GM23338 (cell line): ENCODE data around the gene EMILIN3. TPM values are rescaled to one million over a fixed set of nuclear protein-coding genes. Genes with fewer than 3 reads are reported as not detected.
A peak's percentile ranks its signal among the peaks of the same experiment; 100 is the strongest.

ENCODE experiments used
- ATAC-seq: fragments of 200-7000 bp; cut with Tn5 transposase; 3 replicates; pipeline ENCODE4 v1.9.1; 2020
- DNase-seq: peaks from one replicate; pipeline ENCODE4 v3.0.0-alpha.2; 2015; ENCODE audit warnings: low spot score
- H2AFZ ChIP-seq: fragments of 200-600 bp; sonication (generic); 2 replicates; pipeline ENCODE4 v1.8.0; 2016; ENCODE audit warnings: antibody characterized with exemption, mild to moderate bottlenecking, moderate library complexity
- H3F3A ChIP-seq: fragments of 200-600 bp; sonication (generic); replicated peaks from 2 replicates; pipeline ENCODE4 v1.8.0; 2017; ENCODE audit warnings: antibody characterized with exemption, mixed run types, low read depth
- H3K27ac ChIP-seq: fragments of 200-600 bp; sonication (generic); 2 replicates; pipeline ENCODE4 v1.6.1; 2016; ENCODE audit warnings: low read depth
- H3K27me3 ChIP-seq: fragments of 200-600 bp; sonication (generic); 2 replicates; pipeline ENCODE4 v1.8.0; 2016; ENCODE audit warnings: mild to moderate bottlenecking, mixed run types, moderate library complexity; ENCODE audit not compliant: insufficient read depth
- H3K36me3 ChIP-seq: fragments of 200-600 bp; sonication (generic); 2 replicates; pipeline ENCODE4 v1.8.0; 2016; ENCODE audit warnings: mild to moderate bottlenecking; ENCODE audit not compliant: insufficient read depth
- H3K4me1 ChIP-seq: fragments of 200-600 bp; sonication (generic); 2 replicates; pipeline ENCODE4 v1.8.0; 2016; ENCODE audit warnings: mild to moderate bottlenecking, moderate library complexity; ENCODE audit not compliant: insufficient read depth
- H3K4me2 ChIP-seq: fragments of 200-600 bp; sonication (generic); 2 replicates; pipeline ENCODE4 v1.7.1; 2017; ENCODE audit warnings: mixed run types
- H3K4me3 ChIP-seq: fragments of 200-600 bp; sonication (generic); 2 replicates; pipeline ENCODE4 v1.6.1; 2016; ENCODE audit warnings: mixed run types
- H3K79me2 ChIP-seq: fragments of 200-600 bp; sonication (generic); replicated peaks from 2 replicates; pipeline ENCODE4 v1.8.0; 2017; ENCODE audit warnings: mild to moderate bottlenecking; ENCODE audit not compliant: insufficient read depth
- H3K9me2 ChIP-seq: fragments of 200-600 bp; sonication (generic); 2 replicates; pipeline ENCODE4 v1.8.0; 2017; ENCODE audit not compliant: insufficient read depth
- H4K20me1 ChIP-seq: fragments of 200-600 bp; sonication (generic); replicated peaks from 2 replicates; pipeline ENCODE4 v1.8.0; 2017; ENCODE audit warnings: mild to moderate bottlenecking; ENCODE audit not compliant: insufficient read depth
- H3K27ac Mint-ChIP-seq: 2 replicates; pipeline ENCODE4 v1.8.0; 2020; ENCODE audit warnings: inconsistent platforms, mild to moderate bottlenecking, moderate library complexity, mixed read lengths
- H3K27me3 Mint-ChIP-seq: 3 replicates; pipeline ENCODE4 v1.8.0; 2022; ENCODE audit warnings: low read depth, mild to moderate bottlenecking, moderate library complexity, mixed read lengths, inconsistent platforms; ENCODE audit not compliant: insufficient read depth, poor library complexity
- H3K36me3 Mint-ChIP-seq: 3 replicates; pipeline ENCODE4 v1.8.0; 2021; ENCODE audit warnings: low read depth, mild to moderate bottlenecking, inconsistent platforms, moderate library complexity, mixed read lengths
- H3K4me1 Mint-ChIP-seq: 3 replicates; pipeline ENCODE4 v1.8.0; 2020; ENCODE audit warnings: mild to moderate bottlenecking, inconsistent platforms, mixed read lengths
- H3K4me3 Mint-ChIP-seq: 3 replicates; pipeline ENCODE4 v1.8.0; 2021; ENCODE audit warnings: moderate library complexity, mild to moderate bottlenecking, inconsistent platforms, mixed read lengths
- H3K9me3 Mint-ChIP-seq: 3 replicates; pipeline ENCODE4 v1.8.0; 2020; ENCODE audit warnings: moderate library complexity, mild to moderate bottlenecking, inconsistent platforms, mixed read lengths
- CREB1 ChIP-seq: fragments of 250-450 bp; sonication (Bioruptor Pico); IDR thresholded peaks from 2 replicates; pipeline ENCODE4 v1.5.0; 2020; ENCODE audit warnings: low read depth, mild to moderate bottlenecking, moderate library complexity
- EZH2 ChIP-seq: fragments of 200-600 bp; sonication (generic); IDR thresholded peaks from one replicate; pipeline ENCODE4 v1.8.0; 2017; ENCODE audit warnings: antibody characterized with exemption, mild to moderate bottlenecking, low read depth; ENCODE audit not compliant: unreplicated experiment
- JUNB ChIP-seq: IDR thresholded peaks from one replicate; pipeline ENCODE4 v1.6.1; 2016; ENCODE audit warnings: antibody characterized with exemption; ENCODE audit not compliant: unreplicated experiment
- NANOG ChIP-seq: IDR thresholded peaks from 2 replicates; pipeline ENCODE4 v1.6.1; 2016; ENCODE audit warnings: antibody characterized with exemption, borderline replicate concordance
- ZNF114 ChIP-seq: fragments of 250-450 bp; sonication (Bioruptor Pico); IDR thresholded peaks from 2 replicates; pipeline ENCODE4 v1.5.0; 2020; ENCODE audit warnings: mild to moderate bottlenecking, moderate library complexity
- ZNF331 ChIP-seq: fragments of 250-450 bp; sonication (Bioruptor Pico); IDR thresholded peaks from 2 replicates; pipeline ENCODE4 v1.5.0; 2020; ENCODE audit warnings: low read depth, mild to moderate bottlenecking, moderate library complexity
- polyA plus RNA-seq: library from polyadenylated mRNA; unstranded; fragments of >200 nt; fragmentation: Nextera tagmentation; extraction: Ambion mirVana; gene quantifications from 2 replicates; pipeline ENCODE4 v1.2.1, GENCODE V29; 2016
- total RNA-seq: library from RNA; depleted of rRNA; stranded (reverse); fragments of >200 nt; shearing (Covaris generic); gene quantifications from 2 replicates; pipeline ENCODE4 v1.2.3, GENCODE V29; 2014
- TF ChIP-seq, protein P1 (sequence below): fragments of 250-450 bp; sonication (Bioruptor Pico); IDR thresholded peaks from 2 replicates; pipeline ENCODE4 v1.5.0; 2020; ENCODE audit warnings: mild to moderate bottlenecking, moderate library complexity
- TF ChIP-seq, protein P2 (sequence below): IDR thresholded peaks from 2 replicates; pipeline ENCODE4 v1.6.1; 2016; ENCODE audit warnings: antibody characterized with exemption

EMILIN3 gene
- total and polyA plus RNA-seq, 2 experiments from 2014 or later: 0.53 to 6.6 TPM

DNA sequence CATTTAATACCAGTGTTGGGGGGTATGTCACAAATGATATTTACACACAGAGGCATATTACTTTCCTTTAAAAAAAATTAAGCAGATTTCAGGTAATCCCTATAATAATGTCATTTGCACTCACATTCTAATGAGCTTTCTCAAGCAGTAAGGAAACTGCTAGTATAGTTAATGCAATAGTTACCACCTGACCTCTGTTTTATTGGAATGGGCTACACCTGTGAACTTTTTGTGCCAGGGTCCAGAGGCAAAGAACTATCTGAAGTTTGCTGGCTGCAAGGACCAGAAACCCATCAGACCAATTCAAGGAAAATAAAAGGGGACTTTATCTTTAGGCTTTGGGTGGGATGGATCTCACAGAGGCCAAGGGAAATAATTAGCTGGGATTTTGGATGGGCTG is 46.2 kb downstream of the EMILIN3 start (continued):
- TF ChIP-seq, protein P1, sequence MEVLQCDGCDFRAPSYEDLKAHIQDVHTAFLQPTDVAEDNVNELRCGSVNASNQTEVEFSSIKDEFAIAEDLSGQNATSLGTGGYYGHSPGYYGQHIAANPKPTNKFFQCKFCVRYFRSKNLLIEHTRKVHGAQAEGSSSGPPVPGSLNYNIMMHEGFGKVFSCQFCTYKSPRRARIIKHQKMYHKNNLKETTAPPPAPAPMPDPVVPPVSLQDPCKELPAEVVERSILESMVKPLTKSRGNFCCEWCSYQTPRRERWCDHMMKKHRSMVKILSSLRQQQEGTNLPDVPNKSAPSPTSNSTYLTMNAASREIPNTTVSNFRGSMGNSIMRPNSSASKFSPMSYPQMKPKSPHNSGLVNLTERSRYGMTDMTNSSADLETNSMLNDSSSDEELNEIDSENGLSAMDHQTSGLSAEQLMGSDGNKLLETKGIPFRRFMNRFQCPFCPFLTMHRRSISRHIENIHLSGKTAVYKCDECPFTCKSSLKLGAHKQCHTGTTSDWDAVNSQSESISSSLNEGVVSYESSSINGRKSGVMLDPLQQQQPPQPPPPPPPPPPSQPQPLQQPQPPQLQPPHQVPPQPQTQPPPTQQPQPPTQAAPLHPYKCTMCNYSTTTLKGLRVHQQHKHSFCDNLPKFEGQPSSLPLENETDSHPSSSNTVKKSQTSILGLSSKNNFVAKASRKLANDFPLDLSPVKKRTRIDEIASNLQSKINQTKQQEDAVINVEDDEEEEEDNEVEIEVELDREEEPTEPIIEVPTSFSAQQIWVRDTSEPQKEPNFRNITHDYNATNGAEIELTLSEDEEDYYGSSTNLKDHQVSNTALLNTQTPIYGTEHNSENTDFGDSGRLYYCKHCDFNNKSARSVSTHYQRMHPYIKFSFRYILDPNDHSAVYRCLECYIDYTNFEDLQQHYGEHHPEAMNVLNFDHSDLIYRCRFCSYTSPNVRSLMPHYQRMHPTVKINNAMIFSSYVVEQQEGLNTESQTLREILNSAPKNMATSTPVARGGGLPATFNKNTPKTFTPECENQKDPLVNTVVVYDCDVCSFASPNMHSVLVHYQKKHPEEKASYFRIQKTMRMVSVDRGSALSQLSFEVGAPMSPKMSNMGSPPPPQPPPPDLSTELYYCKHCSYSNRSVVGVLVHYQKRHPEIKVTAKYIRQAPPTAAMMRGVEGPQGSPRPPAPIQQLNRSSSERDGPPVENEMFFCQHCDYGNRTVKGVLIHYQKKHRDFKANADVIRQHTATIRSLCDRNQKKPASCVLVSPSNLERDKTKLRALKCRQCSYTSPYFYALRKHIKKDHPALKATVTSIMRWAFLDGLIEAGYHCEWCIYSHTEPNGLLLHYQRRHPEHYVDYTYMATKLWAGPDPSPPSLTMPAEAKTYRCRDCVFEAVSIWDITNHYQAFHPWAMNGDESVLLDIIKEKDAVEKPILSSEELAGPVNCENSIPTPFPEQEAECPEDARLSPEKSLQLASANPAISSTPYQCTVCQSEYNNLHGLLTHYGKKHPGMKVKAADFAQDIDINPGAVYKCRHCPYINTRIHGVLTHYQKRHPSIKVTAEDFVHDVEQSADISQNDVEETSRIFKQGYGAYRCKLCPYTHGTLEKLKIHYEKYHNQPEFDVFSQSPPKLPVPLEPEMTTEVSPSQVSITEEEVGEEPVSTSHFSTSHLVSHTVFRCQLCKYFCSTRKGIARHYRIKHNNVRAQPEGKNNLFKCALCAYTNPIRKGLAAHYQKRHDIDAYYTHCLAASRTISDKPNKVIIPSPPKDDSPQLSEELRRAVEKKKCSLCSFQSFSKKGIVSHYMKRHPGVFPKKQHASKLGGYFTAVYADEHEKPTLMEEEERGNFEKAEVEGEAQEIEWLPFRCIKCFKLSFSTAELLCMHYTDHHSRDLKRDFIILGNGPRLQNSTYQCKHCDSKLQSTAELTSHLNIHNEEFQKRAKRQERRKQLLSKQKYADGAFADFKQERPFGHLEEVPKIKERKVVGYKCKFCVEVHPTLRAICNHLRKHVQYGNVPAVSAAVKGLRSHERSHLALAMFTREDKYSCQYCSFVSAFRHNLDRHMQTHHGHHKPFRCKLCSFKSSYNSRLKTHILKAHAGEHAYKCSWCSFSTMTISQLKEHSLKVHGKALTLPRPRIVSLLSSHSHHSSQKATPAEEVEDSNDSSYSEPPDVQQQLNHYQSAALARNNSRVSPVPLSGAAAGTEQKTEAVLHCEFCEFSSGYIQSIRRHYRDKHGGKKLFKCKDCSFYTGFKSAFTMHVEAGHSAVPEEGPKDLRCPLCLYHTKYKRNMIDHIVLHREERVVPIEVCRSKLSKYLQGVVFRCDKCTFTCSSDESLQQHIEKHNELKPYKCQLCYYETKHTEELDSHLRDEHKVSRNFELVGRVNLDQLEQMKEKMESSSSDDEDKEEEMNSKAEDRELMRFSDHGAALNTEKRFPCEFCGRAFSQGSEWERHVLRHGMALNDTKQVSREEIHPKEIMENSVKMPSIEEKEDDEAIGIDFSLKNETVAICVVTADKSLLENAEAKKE (CRISPR knock-in tag): no peak
- TF ChIP-seq JUNB: no peak
- no peak for TF ChIP-seq NANOG

GRCh38 chr20:41318271-41318649 is 48.4 kb downstream of the EMILIN3 start:
- H3K4me1 Mint-ChIP-seq: peaks cover 8% of the 10 kb centered on the region
- ATAC-seq: no peak
- no peak overlapping the region for H3K27ac Mint-ChIP-seq
- TF ChIP-seq EZH2: no peak
- TF ChIP-seq CREB1 (CRISPR knock-in tag): no peak
- no peak for TF ChIP-seq ZNF114 (CRISPR knock-in tag)
- no peak for TF ChIP-seq ZNF331 (CRISPR knock-in tag)
- TF ChIP-seq, protein P2, sequence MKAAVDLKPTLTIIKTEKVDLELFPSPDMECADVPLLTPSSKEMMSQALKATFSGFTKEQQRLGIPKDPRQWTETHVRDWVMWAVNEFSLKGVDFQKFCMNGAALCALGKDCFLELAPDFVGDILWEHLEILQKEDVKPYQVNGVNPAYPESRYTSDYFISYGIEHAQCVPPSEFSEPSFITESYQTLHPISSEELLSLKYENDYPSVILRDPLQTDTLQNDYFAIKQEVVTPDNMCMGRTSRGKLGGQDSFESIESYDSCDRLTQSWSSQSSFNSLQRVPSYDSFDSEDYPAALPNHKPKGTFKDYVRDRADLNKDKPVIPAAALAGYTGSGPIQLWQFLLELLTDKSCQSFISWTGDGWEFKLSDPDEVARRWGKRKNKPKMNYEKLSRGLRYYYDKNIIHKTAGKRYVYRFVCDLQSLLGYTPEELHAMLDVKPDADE: no peak
- TF ChIP-seq NANOG: no peak
- TF ChIP-seq, protein P1 (CRISPR knock-in tag): no peak
- no peak for TF ChIP-seq JUNB

More at GRCh38 chr20:41318271-41318649, 48.4 kb downstream of the EMILIN3 start:
- Mint-ChIP-seq H3K9me3 (no peaks in the 10 kb centered on the region; the same call in 1 of the 3 replicates), H3K27me3 (peaks cover 5% of the 10 kb centered on the region), H3K36me3 (no peaks in the 10 kb centered on the region; the same call in 2 of the 3 replicates), H3K4me3 (peak overlapping the region; percentile 70)
- H3K4me2 ChIP-seq: peak overlapping the region; percentile 89
- no peak overlapping the region for H3K27ac ChIP-seq
- DNase-seq: no peak
- no peaks in the 10 kb centered on the region for H3F3A ChIP-seq
- no peaks in the 10 kb centered on the region for H3K79me2 ChIP-seq
- peak overlapping the region; percentile 44; the same call in 1 of the 2 replicates for H2AFZ ChIP-seq
- no peaks in the 10 kb centered on the region for H3K36me3 ChIP-seq
- H3K9me2 ChIP-seq: no peaks in the 10 kb centered on the region
- H3K27me3 ChIP-seq: no peaks in the 10 kb centered on the region; the same call in 1 of the 2 replicates
- H3K4me3 ChIP-seq: peak overlapping the region; percentile 52
- H4K20me1 ChIP-seq: no peaks in the 10 kb centered on the region
- H3K4me1 ChIP-seq: peaks cover 2% of the 10 kb centered on the region; the same call in 1 of the 2 replicates
